Urothelium cell line (cell line): ENCODE data around the gene DLGAP1.
A peak's percentile ranks its signal among the peaks of the same experiment; 100 is the strongest.
"Not testable (repeated sequence)": the region's sequence is repeated elsewhere in the genome, so short reads cannot be mapped to it uniquely, and the experiment has no call there.

Source experiments
- DNase-seq: peaks from one replicate; pipeline ENCODE4 v3.0.0; 2011; ENCODE audit warnings: low spot score, mixed read lengths
- FAIRE-seq: peaks from 2 replicates; lab custom pipeline; 2011; peaks lifted over from hg19 to GRCh38; lab: Jason Lieb, UNC

The DLGAP1 gene

GRCh38 chr18:3603421-3604234 lies 851.5 kb downstream of the DLGAP1 start:
- peak; percentile 79 for FAIRE-seq
- DNase-seq: peak; percentile 89

GRCh38 chr18:3601106-3601755 lies 853.9 kb downstream of the DLGAP1 start:
- not testable (repeated sequence) for DNase-seq, FAIRE-seq

GRCh38 chr18:3599861-3600260 lies 855.2 kb downstream of the DLGAP1 start:
- DNase-seq (no peak), FAIRE-seq (no peak)

GRCh38 chr18:3599195-3599594 lies 855.9 kb downstream of the DLGAP1 start:
- DNase-seq: no peak
- FAIRE-seq: no peak

- no peak for FAIRE-seq
- DNase-seq: no peak
Measured at GRCh38 chr18:3598581-3598980, 856.5 kb downstream of the DLGAP1 start.

- FAIRE-seq: no peak
Measured at GRCh38 chr18:3597409-3598357, 857.4 kb downstream of the DLGAP1 start.

GRCh38 chr18:3596637-3597384 lies 858.3 kb downstream of the DLGAP1 start:
- peak; percentile 86 for DNase-seq
- peak; percentile 92 for FAIRE-seq

More at GRCh38 chr18:3597409-3598357, 857.4 kb downstream of the DLGAP1 start:
- no peak for DNase-seq

- FAIRE-seq: no peak
Measured at GRCh38 chr18:3596324-3596636, 858.8 kb downstream of the DLGAP1 start.

GRCh38 chr18:3595369-3596273 lies 859.5 kb downstream of the DLGAP1 start:
- peak; percentile 61 for FAIRE-seq

More at GRCh38 chr18:3596324-3596636, 858.8 kb downstream of the DLGAP1 start:
- DNase-seq: no peak

GRCh38 chr18:3594760-3595368 lies 860.2 kb downstream of the DLGAP1 start:
- DNase-seq: no peak

More at GRCh38 chr18:3595369-3596273, 859.5 kb downstream of the DLGAP1 start:
- peak; percentile 78 for DNase-seq

GRCh38 chr18:3593904-3594759 lies 861.0 kb downstream of the DLGAP1 start:
- DNase-seq (peak; percentile 98), FAIRE-seq (peak; percentile 95)

More at GRCh38 chr18:3594760-3595368, 860.2 kb downstream of the DLGAP1 start:
- FAIRE-seq: no peak

GRCh38 chr18:3593381-3593903 lies 861.7 kb downstream of the DLGAP1 start:
- FAIRE-seq (peak; percentile 93), DNase-seq (peak; percentile 87)

GRCh38 chr18:3592864-3593263 lies 862.2 kb downstream of the DLGAP1 start:
- DNase-seq: no peak
- FAIRE-seq: peak; percentile 62

- FAIRE-seq (peak; percentile 79), DNase-seq (no peak)
Measured at GRCh38 chr18:3590096-3590630, 864.9 kb downstream of the DLGAP1 start.

- FAIRE-seq (peak; percentile 98), DNase-seq (peak; percentile 92)
Measured at GRCh38 chr18:3585656-3586509, 869.2 kb downstream of the DLGAP1 start.

- DNase-seq (no peak), FAIRE-seq (no peak)
Measured at GRCh38 chr18:3584897-3585460, 870.1 kb downstream of the DLGAP1 start.
